Transverse colon (tissue), 3 donors: ENCODE measurements around the gene CCT5.

Experiments
- CTCF ChIP-seq, 5 experiments: fragments of 200-600 bp in 3 of 5; fragments of 450-650 bp in 2 of 5; sonication (generic) in 3 of 5; IDR thresholded peaks; 1 replicate in 2 of 5; 2 replicates in 3 of 5; pipeline ENCODE4 v1.5.1; 2016 to 2017; ENCODE audit warnings: antibody characterized with exemption in 5 of 5, inconsistent platforms in 3 of 5, mild to moderate bottlenecking in 2 of 5, moderate library complexity in 1 of 5
- EP300 ChIP-seq: sonication (generic); formaldehyde crosslinking; IDR thresholded peaks from one replicate; pipeline ENCODE4 v1.6.1; 2017; ENCODE audit warnings: antibody characterized with exemption, low read depth
- POLR2A ChIP-seq: fragments of 450-650 bp; IDR thresholded peaks from one replicate; pipeline ENCODE4 v1.6.1; 2016; ENCODE audit warnings: antibody characterized with exemption, mild to moderate bottlenecking, moderate library complexity

DNA sequence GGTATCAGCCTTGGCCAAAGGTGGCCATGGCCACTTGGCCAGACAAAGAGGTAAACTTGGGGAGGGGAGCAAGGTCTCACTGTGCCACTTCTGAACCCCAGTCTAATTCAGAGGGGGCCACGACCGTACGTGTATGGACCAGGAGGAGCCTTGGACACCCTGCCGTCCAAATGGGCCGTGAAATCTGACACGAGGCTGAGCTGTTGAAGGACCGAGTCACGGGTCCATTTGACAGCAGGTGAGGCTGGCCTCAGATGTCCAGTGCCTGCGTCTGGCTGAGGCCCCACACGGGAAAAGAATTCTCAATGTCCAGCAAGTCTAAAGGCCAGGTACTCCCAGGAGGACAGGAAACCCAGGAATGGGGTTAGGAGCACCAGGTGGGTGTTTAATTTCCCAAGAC is 39.9 kb downstream of the CCT5 start:
- TF ChIP-seq CTCF (IDR thresholded peaks at IDR 0.05), result no peak
- no peak for TF ChIP-seq EP300
- no peak for TF ChIP-seq POLR2A
